Subcutaneous abdominal adipose tissue (tissue), 5 donors: ENCODE measurements around the gene NDUFB11.

Experiments
- H3K27ac ChIP-seq: one replicate; pipeline ENCODE4 v1.7.0; 2013; ENCODE audit warnings: low read depth, mild to moderate bottlenecking, inconsistent platforms, low read length, moderate library complexity
- H3K27me3 ChIP-seq, 5 donors: one replicate each; pipeline ENCODE4 v1.7.0; 2013; ENCODE audit warnings: low read length in 5 of 5, inconsistent platforms in 1 of 5; ENCODE audit not compliant: control insufficient read depth in 5 of 5, insufficient read depth in 4 of 5
- H3K36me3 ChIP-seq, 5 donors: one replicate each; pipeline ENCODE4 v1.7.0; 2013; ENCODE audit warnings: low read length in 5 of 5; ENCODE audit not compliant: control insufficient read depth in 5 of 5, insufficient read depth in 5 of 5
- H3K4me1 ChIP-seq, 5 donors: one replicate each; pipeline ENCODE4 v1.7.0; 2013; ENCODE audit warnings: low read length in 5 of 5, mild to moderate bottlenecking in 3 of 5, moderate library complexity in 1 of 5; ENCODE audit not compliant: control insufficient read depth in 5 of 5, insufficient read depth in 5 of 5
- H3K4me3 ChIP-seq, 5 donors: one replicate each; pipeline ENCODE4 v1.7.0; 2013; ENCODE audit warnings: low read length in 5 of 5, low read depth in 1 of 5
- H3K9ac ChIP-seq, 5 donors: one replicate each; pipeline ENCODE4 v1.7.0; 2013; ENCODE audit warnings: low read length in 5 of 5, mild to moderate bottlenecking in 4 of 5, moderate library complexity in 3 of 5
- H3K9me3 ChIP-seq, 5 donors: one replicate each; pipeline ENCODE4 v1.7.0; 2013; ENCODE audit warnings: low read length in 5 of 5; ENCODE audit not compliant: control insufficient read depth in 5 of 5
- donor health status: healthy.
- donor health status: healthy.
- donor health status: healthy.
- donor health status: healthy.
- donor health status: healthy.

NDUFB11 gene

GRCh38 chrX:47093860-47094259, 50.6 kb downstream of the NDUFB11 start:
- Histone ChIP-seq H3K4me3 (no peak overlapping the region), H3K9ac (no peak overlapping the region), H3K27me3 (peaks cover 0 to 6% (median 0%) of the 10 kb centered on the region in 5 donors), H3K9me3 (peaks cover 0 to 4% (median 3%) of the 10 kb centered on the region in 5 donors), H3K36me3 (no peaks in the 10 kb centered on the region), H3K27ac (no peak overlapping the region), H3K4me1 (no peaks in the 10 kb centered on the region)

- Histone ChIP-seq H3K9ac (no peak overlapping the region), H3K36me3 (no peaks in the 10 kb centered on the region), H3K27ac (no peak overlapping the region), H3K4me3 (no peak overlapping the region), H3K9me3 (peaks cover 0 to 4% (median 0%) of the 10 kb centered on the region in 5 donors), H3K27me3 (peaks cover 0 to 6% (median 0%) of the 10 kb centered on the region in 5 donors), H3K4me1 (no peaks in the 10 kb centered on the region)
Observed at GRCh38 chrX:47093248-47093647, 51.3 kb downstream of the NDUFB11 start.
